ENCODE measurements around the gene ZNF324B.

- no peak for TF ChIP-seq CTCF (conservative IDR thresholded peaks at IDR 0.05)
- TF ChIP-seq EZH2 (IDR thresholded peaks at IDR 0.05; ENCODE audit: low read depth): no peak
These were observed 15.6 kb downstream of the ZNF324B start, which contains the start of gene ZNF324 for GRCh38 chr19:58466760-58467589.

Measured in PC-9 (cell line).